HCT116 (cell line): ENCODE measurements around the gene RABL6. TPM values are rescaled to one million over a fixed set of nuclear protein-coding genes. Genes with fewer than 3 reads are reported as not detected.

ENCODE experiments used
- ATAC-seq: fragments of 200-7000 bp; cut with Tn5 transposase; 2 replicates; pipeline ENCODE4 v1.9.1; 2020; ENCODE audit warnings: mild to moderate bottlenecking, moderate library complexity
- BruUV-seq: library from RNA; stranded (reverse); fragments of 400-500 nt; replicated peaks from 2 replicates; lab custom pipeline; 2021; lab: Mats Ljungman, UMichigan
- CTCF ChIA-PET: fragments of 300-600 bp; sonication (Branson Sonifier 250); formaldehyde crosslinking; loops from one replicate; lab custom pipeline; 2021; ENCODE audit warnings: antibody characterized with exemption; lab: Charles Lee
- POLR2A ChIA-PET: fragments of 300-600, 350-600 bp; sonication (Branson Sonifier 250); formaldehyde crosslinking; loops from one replicate; lab custom pipeline; 2021; ENCODE audit warnings: antibody characterized with exemption; lab: Charles Lee
- RAD21 ChIA-PET, 2 experiments: fragments of 300-600 bp; sonication (Branson Sonifier 250); formaldehyde crosslinking; loops; one replicate each; lab custom pipeline; 2023; ENCODE audit warnings: low total read pairs in 2 of 2; ENCODE audit not compliant: uncharacterized antibody in 2 of 2, unreplicated experiment in 2 of 2, low non-redundant PET in 1 of 2; lab: Charles Lee
- DNase-seq: peaks from one replicate; pipeline ENCODE4 v3.0.0-alpha.2; 2010; ENCODE audit warnings: low read depth, low spot score
- H2AFZ ChIP-seq: fragments of 200-600 bp; shearing (Covaris generic), sonication (generic); 2 replicates; pipeline ENCODE4 v1.6.1; 2017; ENCODE audit warnings: low read depth, mixed run types, mixed read lengths, antibody characterized with exemption, low read length; ENCODE audit not compliant: poor library complexity, severe bottlenecking
- H3K27ac ChIP-seq: 2 replicates; pipeline ENCODE4 v1.5.1; 2012; ENCODE audit warnings: low read depth, low read length
- H3K27me3 ChIP-seq: fragments of 200-600 bp; sonication (generic); 2 replicates; pipeline ENCODE4 v1.6.1; 2016; ENCODE audit warnings: mixed run types, low read length, mixed read lengths; ENCODE audit not compliant: insufficient read depth
- H3K36me3 ChIP-seq, 2 experiments: fragments of 200-500 bp in 1 of 2; fragments of 200-600 bp in 1 of 2; sonication (Bioruptor generic) in 1 of 2; sonication (generic) in 1 of 2; 2 replicates each; pipeline versions ENCODE4 v1.5.1 to v1.6.1; 2014 to 2016; ENCODE audit warnings: low read length in 2 of 2, inconsistent platforms in 1 of 2, mixed read lengths in 1 of 2, mixed run types in 1 of 2; ENCODE audit not compliant: insufficient read depth in 2 of 2, control insufficient read depth in 1 of 2
- H3K4me1 ChIP-seq, 2 experiments: fragments of 200-600 bp in 1 of 2; sonication (generic) in 1 of 2; 2 replicates each; pipeline versions ENCODE4 v1.5.1 to v1.6.1; 2012 to 2017; ENCODE audit warnings: low read length in 2 of 2, inconsistent platforms in 1 of 2, mild to moderate bottlenecking in 1 of 2, mixed read lengths in 1 of 2, mixed run types in 1 of 2, moderate library complexity in 1 of 2; ENCODE audit not compliant: insufficient read depth in 2 of 2, control insufficient read depth in 1 of 2
- H3K4me2 ChIP-seq: fragments of 200-600 bp; sonication (generic); 2 replicates; pipeline ENCODE4 v1.6.1; 2017; ENCODE audit warnings: mixed run types, low read length, mixed read lengths
- H3K4me3 ChIP-seq, 2 experiments: fragments of 200-600 bp in 1 of 2; sonication (generic) in 1 of 2; replicated peaks in 1 of 2; 2 replicates each; pipeline ENCODE4 v1.5.1; 2011 to 2016; ENCODE audit warnings: low read length in 2 of 2, control low read depth in 1 of 2, low read depth in 1 of 2, mild to moderate bottlenecking in 1 of 2, mixed read lengths in 1 of 2, mixed run types in 1 of 2
- H3K79me2 ChIP-seq: fragments of 200-600 bp; sonication (generic); 2 replicates; pipeline ENCODE4 v1.6.1; 2017; ENCODE audit warnings: mild to moderate bottlenecking, mixed run types, low read length, moderate library complexity, mixed read lengths; ENCODE audit not compliant: insufficient read depth
- H3K9ac ChIP-seq: fragments of 200-600 bp; sonication (generic); 2 replicates; pipeline ENCODE4 v1.6.1; 2016; ENCODE audit warnings: low read length, mixed read lengths
- H3K9me2 ChIP-seq: fragments of 200-600 bp; sonication (generic), shearing (Covaris generic); 2 replicates; pipeline ENCODE4 v1.6.1; 2017; ENCODE audit warnings: mixed run types, mild to moderate bottlenecking, moderate library complexity; ENCODE audit not compliant: insufficient read depth
- H3K9me3 ChIP-seq, 2 experiments: fragments of 200-500 bp in 1 of 2; fragments of 200-600 bp in 1 of 2; sonication (Bioruptor generic) in 1 of 2; sonication (generic) in 1 of 2; 2 replicates each; pipeline ENCODE4 v1.6.1; 2014 to 2017; ENCODE audit warnings: low read length in 2 of 2, mixed read lengths in 2 of 2, inconsistent platforms in 1 of 2, low read depth in 1 of 2, mild to moderate bottlenecking in 1 of 2, mixed run types in 1 of 2, moderate library complexity in 1 of 2; ENCODE audit not compliant: control insufficient read depth in 1 of 2, insufficient read depth in 1 of 2
- H4K20me1 ChIP-seq: fragments of 200-600 bp; sonication (generic), shearing (Covaris generic); 2 replicates; pipeline ENCODE4 v1.6.1; 2017; ENCODE audit warnings: mixed run types, mild to moderate bottlenecking, moderate library complexity; ENCODE audit not compliant: insufficient read depth
- CBX3 ChIP-seq: IDR thresholded peaks from 2 replicates; pipeline ENCODE4 v1.6.1; 2012; ENCODE audit warnings: low read depth
- CEBPB ChIP-seq: IDR thresholded peaks from 2 replicates; pipeline ENCODE4 v1.6.1; 2012; ENCODE audit warnings: low read depth
- ELF1 ChIP-seq: IDR thresholded peaks from 2 replicates; pipeline ENCODE4 v1.6.1; 2012; ENCODE audit warnings: low read depth, borderline replicate concordance
- EZH2 ChIP-seq: fragments of 200-600 bp; sonication (generic); IDR thresholded peaks from 2 replicates; pipeline ENCODE4 v1.6.1; 2017; ENCODE audit warnings: antibody characterized with exemption, mixed run types
- MAX ChIP-seq: IDR thresholded peaks from 2 replicates; pipeline ENCODE4 v1.6.1; 2012
- POLR2A ChIP-seq: IDR thresholded peaks from 2 replicates; pipeline ENCODE4 v1.7.0; 2011; ENCODE audit warnings: borderline replicate concordance; ENCODE audit not compliant: insufficient read depth, insufficient read length; ENCODE audit errors: extremely low read depth
- RAD21 ChIP-seq: IDR thresholded peaks from 2 replicates; pipeline ENCODE4 v1.6.1; 2012; ENCODE audit warnings: low read depth, mild to moderate bottlenecking
- REST ChIP-seq: IDR thresholded peaks from 2 replicates; pipeline ENCODE4 v1.6.1; 2012; ENCODE audit warnings: low read depth
- SRF ChIP-seq: IDR thresholded peaks from 2 replicates; pipeline ENCODE4 v1.6.1; 2012; ENCODE audit warnings: low read depth
- TCF7L2 ChIP-seq: IDR thresholded peaks from 2 replicates; pipeline ENCODE4 v1.7.0; 2011; ENCODE audit warnings: borderline replicate concordance, inconsistent platforms; ENCODE audit not compliant: insufficient read depth, insufficient read length; ENCODE audit errors: extremely low read depth
- ZNF274 ChIP-seq: fragments of 200-500 bp; sonication (Bioruptor generic); IDR thresholded peaks from 2 replicates; pipeline ENCODE4 v1.6.1; 2014; ENCODE audit warnings: mild to moderate bottlenecking, low read depth, low read length, inconsistent platforms
- intact Hi-C: fragments of 100-400 bp; cut with micrococcal nuclease; formaldehyde crosslinking; loops from 2 replicates; pipeline ENCODE4 v1.10.0; 2022
- total RNA-seq: library from RNA; stranded (reverse); gene quantifications from one replicate; pipeline ENCODE4 v1.2.1, GENCODE V29; 2021; ENCODE audit not compliant: unreplicated experiment

Gene RABL6
- total RNA-seq, 1 experiment from 2014 or later = 98.6 TPM

- Histone ChIP-seq H3K4me1 (peaks cover 13 to 25% of the 10 kb centered on the region in 2 experiments; a peak in 3 of 4 replicates), H3K27me3 (no peaks in the 10 kb centered on the region), H3K9me3 (peaks cover 0 to 9% of the 10 kb centered on the region in 2 experiments; a peak in 2 of 4 replicates), H3K4me3 (no peak overlapping the region), H3K9me2 (no peaks in the 10 kb centered on the region), H2AFZ (no peak overlapping the region), H3K79me2 (no peaks in the 10 kb centered on the region), H3K4me2 (no peak overlapping the region), H3K36me3 (no peaks in the 10 kb centered on the region), H3K9ac (no peak overlapping the region), H3K27ac (no peak overlapping the region), H4K20me1 (no peaks in the 10 kb centered on the region)
- intact Hi-C loops = no loop called here
- TF ChIP-seq ELF1 = no peak
- TF ChIP-seq CBX3 = no peak
- TF ChIP-seq TCF7L2 = no peak
- TF ChIP-seq RAD21 = no peak
- no peak for TF ChIP-seq POLR2A
- no peak for TF ChIP-seq MAX
- no peak for TF ChIP-seq ZNF274
- TF ChIP-seq CEBPB = no peak
- no peak for TF ChIP-seq EZH2
- TF ChIP-seq SRF = no peak
- no peak for TF ChIP-seq REST
- ChIA-PET CTCF (no interaction called here), POLR2A (no interaction called here), RAD21 (no interaction called here)
- no TSS peak for BruUV-seq
- no peak for ATAC-seq
- no peak for DNase-seq
These were observed 48.1 kb upstream of the RABL6 start for GRCh38 chr9:136759436-136760325.
